Gastroesophageal sphincter (tissue), 3 donors: ENCODE data around the gene CAMSAP1.

Source experiments
- CTCF ChIP-seq, 4 experiments: fragments of 200-600 bp in 2 of 4; fragments of 450-650 bp in 2 of 4; sonication (generic) in 1 of 4; IDR thresholded peaks; one replicate each; pipeline ENCODE4 v1.5.1; 2017 to 2019; ENCODE audit warnings: antibody characterized with exemption in 4 of 4, mild to moderate bottlenecking in 2 of 4, moderate library complexity in 2 of 4
- EP300 ChIP-seq: sonication (generic); formaldehyde crosslinking; IDR thresholded peaks from one replicate; pipeline ENCODE4 v1.6.1; 2017; ENCODE audit warnings: antibody characterized with exemption, mild to moderate bottlenecking
- POLR2A ChIP-seq, 2 donors: fragments of 450-650 bp; IDR thresholded peaks; one replicate each; pipeline ENCODE4 v1.6.1; 2017; ENCODE audit warnings: antibody characterized with exemption in 2 of 2, mild to moderate bottlenecking in 2 of 2, moderate library complexity in 1 of 2
- POLR2AphosphoS5 ChIP-seq: sonication (generic); formaldehyde crosslinking; IDR thresholded peaks from one replicate; pipeline ENCODE4 v1.6.1; 2017; ENCODE audit warnings: antibody characterized with exemption

- TF ChIP-seq CTCF (IDR thresholded peaks at IDR 0.05) (no peak), POLR2A (IDR thresholded peaks at IDR 0.05) (no peak), POLR2AphosphoS5 (no peak), EP300 (no peak)
Measured at GRCh38 chr9:135840107-135840506, 67.2 kb downstream of the CAMSAP1 start.
